Measurements from ENCODE around the gene CYP1A2.

Gene CYP1A2

GRCh38 chr15:74742422-74742821, 6.2 kb upstream of the CYP1A2 start:
- DNase-seq, result no peak

- no peak for DNase-seq
Measured at GRCh38 chr15:74746389-74746788, 2.3 kb upstream of the CYP1A2 start.

GRCh38 chr15:74749832-74750231, 1.2 kb downstream of the CYP1A2 start:
- no peak for DNase-seq

GRCh38 chr15:74750751-74751150, 2.1 kb downstream of the CYP1A2 start:
- DNase-seq, result no peak

GRCh38 chr15:74752011-74752410, 3.4 kb downstream of the CYP1A2 start:
- DNase-seq, result no peak

- no peak for DNase-seq
Measured at GRCh38 chr15:74752531-74752930, 3.9 kb downstream of the CYP1A2 start.

- DNase-seq, result no peak
Measured at GRCh38 chr15:74754593-74755215, 6.1 kb downstream of the CYP1A2 start.

GRCh38 chr15:74758736-74759135, 10.1 kb downstream of the CYP1A2 start:
- no peak for DNase-seq

GRCh38 chr15:74762791-74763150, 14.1 kb downstream of the CYP1A2 start:
- DNase-seq, result no peak

- no peak for DNase-seq
Measured at GRCh38 chr15:74763416-74763815, 14.8 kb downstream of the CYP1A2 start.

GRCh38 chr15:74767167-74768098, 18.8 kb downstream of the CYP1A2 start:
- DNase-seq, result no peak

- no peak for DNase-seq
Measured at GRCh38 chr15:74768099-74768770, 19.6 kb downstream of the CYP1A2 start.

GRCh38 chr15:74768771-74769342, 20.2 kb downstream of the CYP1A2 start:
- DNase-seq, result peak; percentile 25

GRCh38 chr15:74769463-74770025, 20.9 kb downstream of the CYP1A2 start:
- no peak for DNase-seq

- no peak for DNase-seq
Measured at GRCh38 chr15:74770211-74770903, 21.7 kb downstream of the CYP1A2 start.

GRCh38 chr15:74773329-74773728, 24.7 kb downstream of the CYP1A2 start:
- no peak for DNase-seq

- no peak for DNase-seq
Measured at GRCh38 chr15:74773731-74774252, 25.1 kb downstream of the CYP1A2 start.

GRCh38 chr15:74775132-74775562, 26.5 kb downstream of the CYP1A2 start:
- no peak for DNase-seq

GRCh38 chr15:74775894-74776293, 27.2 kb downstream of the CYP1A2 start:
- DNase-seq, result no peak

- no peak for DNase-seq
Measured at GRCh38 chr15:74776821-74777768, 28.4 kb downstream of the CYP1A2 start.

All from NCI-H2171 (cell line).